C4-2B (cell line): ENCODE results near the gene KIF27.

Experiments
- CTCF ChIP-seq: fragments of 450-650 bp; conservative IDR thresholded peaks from 2 replicates; pipeline ENCODE4 v1.5.1; 2017; ENCODE audit warnings: mild to moderate bottlenecking
- ZFX ChIP-seq: fragments of 450-650 bp; IDR thresholded peaks from 2 replicates; pipeline ENCODE4 v1.6.1; 2017

GRCh38 chr9:83966209-83966582 lies 45.0 kb upstream of the KIF27 start:
- TF ChIP-seq CTCF (no peak), ZFX (no peak)
